Esophagus (tissue), 2 donors: Measurements from ENCODE around the gene BRD4. TPM values are rescaled to one million over a fixed set of nuclear protein-coding genes. Genes with fewer than 3 reads are reported as not detected.

Experiments
- H3K27ac ChIP-seq, 2 donors: one replicate each; pipeline ENCODE4 v1.5.1; 2013; ENCODE audit warnings: low read depth in 2 of 2, mild to moderate bottlenecking in 2 of 2, inconsistent platforms in 1 of 2, low read length in 1 of 2, moderate library complexity in 1 of 2
- H3K27me3 ChIP-seq, 2 donors: one replicate each; pipeline ENCODE4 v1.6.1; 2013; ENCODE audit warnings: low read length in 2 of 2, control low read depth in 1 of 2, mild to moderate bottlenecking in 1 of 2; ENCODE audit not compliant: insufficient read depth in 2 of 2, control insufficient read depth in 1 of 2
- H3K36me3 ChIP-seq, 2 donors: one replicate each; pipeline ENCODE4 v1.6.1; 2013; ENCODE audit warnings: low read length in 1 of 2; ENCODE audit not compliant: control insufficient read depth in 2 of 2, insufficient read depth in 2 of 2
- H3K4me1 ChIP-seq, 2 donors: one replicate each; pipeline ENCODE4 v1.6.1; 2013; ENCODE audit warnings: low read length in 1 of 2; ENCODE audit not compliant: control insufficient read depth in 2 of 2, insufficient read depth in 2 of 2
- H3K4me3 ChIP-seq, 2 donors: one replicate each; pipeline ENCODE4 v1.5.1; 2013; ENCODE audit warnings: low read length in 2 of 2, mild to moderate bottlenecking in 2 of 2, low read depth in 1 of 2, moderate library complexity in 1 of 2
- H3K9me3 ChIP-seq, 2 donors: one replicate each; pipeline ENCODE4 v1.6.1; 2013; ENCODE audit warnings: mild to moderate bottlenecking in 2 of 2, low read depth in 1 of 2, low read length in 1 of 2, moderate library complexity in 1 of 2; ENCODE audit not compliant: control insufficient read depth in 2 of 2, insufficient read depth in 1 of 2
- WGBS, 2 donors: extraction: QIAGEN DNeasy Blood & Tissue Kit; methylation state at CpG; one replicate each; pipeline ENCODE4 v1.1.7; 2013; 5-methylcytosine and 5-hydroxymethylcytosine counted together
- polyA plus RNA-seq, 2 donors: library from polyadenylated mRNA; stranded (reverse); fragments of 200-250 nt; gene quantifications; one replicate each; pipeline ENCODE4 v1.2.3, GENCODE V29; 2013
- donor health status: healthy with polysubstance abuse.
- donor health status: Bipolar disorder and iron deficiency.

The BRD4 gene
- polyA plus RNA-seq, 2 donors, result 13.9 to 27.4 TPM

DNA sequence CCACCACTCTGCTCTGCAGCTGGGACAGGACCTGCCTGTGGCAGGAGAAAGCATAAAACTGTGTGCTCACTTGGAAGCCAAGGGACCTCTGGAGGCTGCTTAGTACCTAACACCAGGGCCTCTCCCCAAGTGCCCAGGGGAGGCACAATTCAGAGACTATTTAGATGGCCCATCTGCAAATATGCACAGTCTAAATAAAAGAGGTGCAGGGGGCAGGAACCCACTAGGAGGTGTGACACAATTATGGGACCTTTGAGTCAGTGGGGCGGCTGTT lies 67.5 kb downstream of the BRD4 start:
- no peak overlapping the region for H3K4me3 ChIP-seq
- no peaks in the 10 kb centered on the region for H3K27me3 ChIP-seq
- no peaks in the 10 kb centered on the region for H3K9me3 ChIP-seq
- peaks cover 7 to 21% of the 10 kb centered on the region in 2 donors for H3K4me1 ChIP-seq
- 75 to 82% methylated on average over 1 of the region's 1 CpG for WGBS, 2 donors
- peaks cover 18 to 61% of the 10 kb centered on the region in 2 donors for H3K36me3 ChIP-seq
- H3K27ac ChIP-seq, result peak overlapping the region in 1 of 2 donors; percentile 50

GRCh38 chr19:15264061-15264932 lies 68.0 kb downstream of the BRD4 start:
- Histone ChIP-seq H3K27me3 (no peaks in the 10 kb centered on the region), H3K4me3 (no peak overlapping the region), H3K27ac (peak overlapping the region; percentile 50 to 59), H3K36me3 (peaks cover 24 to 66% of the 10 kb centered on the region in 2 donors), H3K9me3 (no peaks in the 10 kb centered on the region), H3K4me1 (peaks cover 7 to 21% of the 10 kb centered on the region in 2 donors)
- 60 to 62% methylated on average over 28 of the region's 28 CpGs for WGBS, 2 donors

DNA sequence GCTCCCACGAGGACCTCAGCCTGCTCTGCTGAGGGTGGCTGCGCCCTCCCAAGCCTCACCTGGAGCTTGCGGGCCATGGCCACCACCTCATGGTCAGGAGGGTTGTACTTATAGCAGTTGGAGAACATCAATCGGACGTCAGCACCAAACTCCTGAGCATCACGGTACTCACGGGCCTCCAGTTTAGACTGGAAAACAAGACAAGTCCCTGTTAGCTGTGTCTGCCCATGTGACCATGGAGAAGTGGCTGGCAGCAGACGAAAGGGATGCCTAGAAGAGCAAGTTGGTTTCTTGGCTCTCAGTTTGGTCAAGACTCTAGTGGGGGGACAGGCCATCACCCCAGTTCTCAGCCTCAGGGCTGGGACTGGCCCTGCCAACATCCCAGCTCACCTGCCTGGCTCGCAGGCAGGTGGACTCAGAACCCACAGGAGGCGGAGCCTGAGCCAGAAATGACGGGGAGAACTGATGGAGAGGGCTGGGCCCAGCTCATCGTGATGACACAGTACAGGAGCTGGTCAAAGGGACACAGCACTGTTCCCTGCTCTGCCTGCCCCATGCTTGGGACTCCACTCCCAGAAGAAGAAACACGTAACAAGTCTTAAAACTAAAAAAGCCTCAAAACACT lies 68.9 kb downstream of the BRD4 start:
- peaks cover 7 to 21% of the 10 kb centered on the region in 2 donors for H3K4me1 ChIP-seq
- H3K27me3 ChIP-seq, result no peaks in the 10 kb centered on the region
- no peak overlapping the region for H3K4me3 ChIP-seq
- 75 to 82% methylated on average over 13 of the region's 13 CpGs for WGBS, 2 donors
- H3K36me3 ChIP-seq, result peaks cover 32 to 69% of the 10 kb centered on the region in 2 donors
- H3K9me3 ChIP-seq, result no peaks in the 10 kb centered on the region
- H3K27ac ChIP-seq, result peak overlapping the region in 1 of 2 donors; percentile 14

DNA sequence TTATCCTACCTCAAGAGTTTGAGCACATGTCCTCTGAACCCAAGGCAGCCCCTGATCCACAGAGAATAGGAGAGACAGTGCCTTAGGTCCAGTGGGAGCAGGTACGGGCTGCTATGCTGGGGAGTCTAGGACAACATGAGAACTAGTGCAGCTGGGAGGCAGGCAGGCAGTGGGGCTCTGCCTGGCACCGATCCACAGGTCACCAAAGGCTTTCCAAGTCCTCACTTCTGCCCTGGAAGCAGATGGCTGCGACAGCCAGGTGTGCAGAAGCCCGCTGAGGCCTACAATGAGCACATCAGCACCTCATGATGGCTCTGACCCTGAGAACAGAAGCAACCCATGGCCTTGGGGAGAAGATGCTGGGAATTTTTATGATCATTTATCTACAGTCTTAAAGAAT lies 70.3 kb downstream of the BRD4 start:
- H3K27me3 ChIP-seq, result no peaks in the 10 kb centered on the region
- 84 to 93% methylated on average over 4 of the region's 4 CpGs for WGBS, 2 donors
- H3K4me3 ChIP-seq, result no peak overlapping the region
- H3K27ac ChIP-seq, result no peak overlapping the region
- no peaks in the 10 kb centered on the region for H3K9me3 ChIP-seq
- peaks cover 32 to 71% of the 10 kb centered on the region in 2 donors for H3K36me3 ChIP-seq
- peaks cover 7 to 21% of the 10 kb centered on the region in 2 donors for H3K4me1 ChIP-seq

DNA sequence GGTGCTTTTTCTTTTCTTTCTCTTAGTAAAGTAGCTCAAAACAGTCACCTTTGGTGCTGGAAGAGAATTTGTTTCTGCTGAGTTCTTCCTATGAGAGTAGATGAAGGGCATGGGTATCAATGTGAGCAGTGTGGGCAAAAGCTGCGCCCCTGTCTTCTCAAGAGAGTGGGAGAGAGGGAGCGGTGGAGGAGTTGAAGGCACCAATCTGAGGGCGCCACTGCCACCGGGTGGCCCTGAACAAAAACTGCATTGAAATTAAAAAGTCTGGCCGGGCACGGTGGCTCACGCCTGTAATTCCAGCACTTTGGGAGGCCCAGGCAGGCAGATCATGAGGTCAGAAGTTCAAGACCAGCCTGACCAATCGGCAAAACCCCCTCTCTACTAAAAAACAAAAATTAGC lies 71.4 kb downstream of the BRD4 start:
- peaks cover 3 to 15% of the 10 kb centered on the region in 2 donors for H3K4me1 ChIP-seq
- H3K27me3 ChIP-seq, result no peaks in the 10 kb centered on the region
- no peak overlapping the region for H3K27ac ChIP-seq
- H3K4me3 ChIP-seq, result no peak overlapping the region
- H3K9me3 ChIP-seq, result no peaks in the 10 kb centered on the region
- peaks cover 31 to 75% of the 10 kb centered on the region in 2 donors for H3K36me3 ChIP-seq
- 83 to 87% methylated on average over 8 of the region's 8 CpGs for WGBS, 2 donors

GRCh38 chr19:15259907-15260306 lies 72.4 kb downstream of the BRD4 start:
- H3K36me3 ChIP-seq, result peaks cover 41 to 76% of the 10 kb centered on the region in 2 donors
- no peak overlapping the region for H3K27ac ChIP-seq
- peaks cover 0 to 8% of the 10 kb centered on the region in 2 donors for H3K4me1 ChIP-seq
- 76 to 89% methylated on average over 5 of the region's 5 CpGs for WGBS, 2 donors
- H3K9me3 ChIP-seq, result no peaks in the 10 kb centered on the region
- no peak overlapping the region for H3K4me3 ChIP-seq
- no peaks in the 10 kb centered on the region for H3K27me3 ChIP-seq

DNA sequence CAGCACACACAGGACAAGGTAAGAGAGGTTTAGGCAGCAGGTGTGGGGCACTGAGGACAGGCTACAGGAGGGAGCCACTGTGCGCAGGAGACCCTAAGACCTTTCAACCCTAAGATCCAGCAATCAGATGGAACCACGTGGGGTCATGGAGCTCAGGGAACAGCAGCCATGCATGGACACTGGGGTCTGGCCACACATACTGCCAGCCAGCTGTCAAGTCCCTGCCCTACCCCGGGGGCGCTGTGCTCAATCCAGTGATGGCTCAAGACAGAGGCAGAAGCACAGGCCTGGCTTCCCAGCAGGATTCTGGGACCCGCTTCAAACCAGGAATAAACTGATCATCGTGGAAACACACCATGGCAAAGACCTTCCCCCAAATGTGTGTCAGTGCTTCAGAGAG lies 74.6 kb downstream of the BRD4 start:
- no peaks in the 10 kb centered on the region for H3K9me3 ChIP-seq
- H3K4me1 ChIP-seq, result peaks cover 0 to 3% of the 10 kb centered on the region in 2 donors
- 84 to 97% methylated on average over 6 of the region's 6 CpGs for WGBS, 2 donors
- H3K4me3 ChIP-seq, result no peak overlapping the region
- H3K27ac ChIP-seq, result no peak overlapping the region
- no peaks in the 10 kb centered on the region for H3K27me3 ChIP-seq
- peaks cover 46 to 76% of the 10 kb centered on the region in 2 donors for H3K36me3 ChIP-seq

DNA sequence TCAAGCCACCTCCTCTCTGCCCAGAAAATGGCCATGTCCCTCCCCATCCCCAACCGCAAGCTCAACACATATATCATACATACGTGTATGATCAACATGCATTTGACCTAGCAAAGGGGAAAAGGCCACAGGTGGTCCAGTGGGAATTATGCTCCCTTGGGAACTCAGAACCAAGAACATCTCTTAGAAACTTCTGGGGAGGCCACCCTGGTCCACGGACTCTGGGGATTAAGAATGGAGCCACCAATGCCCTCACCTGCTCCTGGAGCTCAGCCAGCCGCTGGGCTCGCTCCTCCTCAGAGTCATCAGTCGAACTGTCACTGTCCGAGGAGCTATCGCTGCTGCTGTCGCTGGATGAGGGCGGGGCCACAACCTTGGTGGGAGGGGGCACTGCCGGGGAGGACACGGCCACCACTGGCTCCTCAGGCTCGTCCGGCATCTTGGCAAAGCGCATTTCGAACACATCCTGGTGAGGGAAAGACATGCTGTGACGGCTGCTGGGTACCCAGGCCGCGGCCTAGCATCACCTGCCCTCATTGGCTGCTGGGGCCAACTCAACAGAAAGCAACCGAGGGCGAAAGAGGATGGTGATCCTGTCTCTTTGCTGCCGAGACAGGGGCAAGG lies 75.5 kb downstream of the BRD4 start:
- 89 to 90% methylated on average over 22 of the region's 22 CpGs for WGBS, 2 donors
- H3K4me3 ChIP-seq, result no peak overlapping the region
- H3K27ac ChIP-seq, result no peak overlapping the region
- H3K27me3 ChIP-seq, result no peaks in the 10 kb centered on the region
- no peaks in the 10 kb centered on the region for H3K9me3 ChIP-seq
- H3K4me1 ChIP-seq, result peaks cover 0 to 5% of the 10 kb centered on the region in 2 donors
- H3K36me3 ChIP-seq, result peaks cover 51 to 77% of the 10 kb centered on the region in 2 donors

DNA sequence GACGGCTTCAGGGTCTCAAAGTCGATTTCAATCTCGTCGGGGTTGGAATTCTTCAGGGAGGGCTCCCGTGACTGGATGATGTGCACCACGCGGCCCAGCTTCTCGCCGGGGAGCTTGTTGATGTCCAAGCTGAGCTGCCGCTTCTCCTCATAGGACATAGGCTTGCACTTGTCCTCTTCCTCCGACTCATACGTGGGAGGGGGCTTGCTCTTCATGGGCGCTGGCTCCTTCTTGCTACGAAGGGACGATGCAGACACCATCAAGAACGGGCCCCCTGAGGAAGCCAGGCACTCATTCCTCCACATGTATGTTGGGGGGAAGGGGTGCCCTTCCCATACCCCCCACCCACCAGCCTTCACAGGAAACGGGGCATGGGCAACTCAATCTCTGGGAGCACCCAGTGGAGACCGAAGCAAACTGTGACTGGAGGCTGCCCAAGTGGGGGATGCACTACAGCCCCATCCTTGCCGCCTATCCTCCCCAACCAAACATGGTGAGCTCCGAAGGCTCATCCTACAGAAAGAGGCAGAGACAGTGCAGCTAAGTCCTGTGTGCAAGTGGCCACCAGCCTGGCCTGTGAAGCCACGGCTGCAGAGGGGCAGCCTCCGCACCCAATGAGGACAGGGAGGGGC lies 76.9 kb downstream of the BRD4 start:
- Histone ChIP-seq H3K4me3 (no peak overlapping the region), H3K4me1 (peaks cover 0 to 15% of the 10 kb centered on the region in 2 donors), H3K27ac (no peak overlapping the region), H3K27me3 (no peaks in the 10 kb centered on the region), H3K36me3 (peaks cover 49 to 82% of the 10 kb centered on the region in 2 donors), H3K9me3 (no peaks in the 10 kb centered on the region)
- 88% methylated on average over 22 of the region's 22 CpGs for WGBS, 2 donors
